ENCODE measurements around the gene EVA1A. TPM values are rescaled to one million over a fixed set of nuclear protein-coding genes. Genes with fewer than 3 reads are reported as not detected.
"Not testable (repeated sequence)": the region's sequence is repeated elsewhere in the genome, so short reads cannot be mapped to it uniquely, and the experiment has no call there.

The EVA1A gene
- total RNA-seq, 1 experiment from 2014 or later, result 0.68 TPM

GRCh38 chr2:75488157-75488556, 72.6 kb downstream of the EVA1A start:
- no peak overlapping the region for H4K8ac ChIP-seq (replicated peaks; ENCODE audit: insufficient read length, low read depth, low read length)
- WGBS (ENCODE audit: extremely low coverage, insufficient read length, low lambda C conversion rate), result no CpG with 5 or more reads among the region's 1 CpG

GRCh38 chr2:75486735-75487134, 74.0 kb downstream of the EVA1A start:
- not testable (repeated sequence) for H3K36me3 Mint-ChIP-seq (ENCODE audit: insufficient read depth in 1 of 3, low read depth in 3 of 3); H3K27ac ChIP-seq (ENCODE audit: insufficient read length, low read depth, low read length); H3K9me3 Mint-ChIP-seq; H3K27ac Mint-ChIP-seq; H3K79me2 ChIP-seq (ENCODE audit: insufficient read depth, low read length); H4K91ac ChIP-seq (ENCODE audit: insufficient read length, low read depth, low read length); H3K4ac ChIP-seq (ENCODE audit: low read depth, low read length); H3K4me1 ChIP-seq (ENCODE audit: insufficient read depth, low read length); H3K4me1 Mint-ChIP-seq; H2BK5ac ChIP-seq (ENCODE audit: insufficient read length, low read length); H3K23me2 ChIP-seq (ENCODE audit: insufficient read length, low read depth, low read length, poor library complexity, severe bottlenecking); H3K4me2 ChIP-seq (ENCODE audit: insufficient read depth, insufficient read length, low read length); H2BK120ac ChIP-seq (ENCODE audit: low read depth, low read length, poor library complexity, severe bottlenecking); H2AK5ac ChIP-seq (ENCODE audit: insufficient read length, low read length); H3K4me3 Mint-ChIP-seq; H2AFZ ChIP-seq (ENCODE audit: low read length); H4K20me1 ChIP-seq (ENCODE audit: control insufficient read depth, insufficient read depth, insufficient read length); H4K8ac ChIP-seq (replicated peaks; ENCODE audit: insufficient read length, low read depth, low read length); H3K56ac ChIP-seq (ENCODE audit: insufficient read length, low read depth, low read length); H4K5ac ChIP-seq (ENCODE audit: insufficient read length, low read depth, low read length); DNase-seq; H3K14ac ChIP-seq (ENCODE audit: insufficient read depth, low read length); H3K18ac ChIP-seq (ENCODE audit: insufficient read length, low read depth, low read length); H3K9ac ChIP-seq (ENCODE audit: extremely low read depth, insufficient read length, low read length); H2BK20ac ChIP-seq (ENCODE audit: low read depth, low read length, poor library complexity, severe bottlenecking); H2BK15ac ChIP-seq (ENCODE audit: low read depth, low read length); H3K23ac ChIP-seq (ENCODE audit: insufficient read length, low read depth, low read length); H3K27me3 ChIP-seq (ENCODE audit: insufficient read depth, low read length); H3K79me1 ChIP-seq (ENCODE audit: insufficient read depth, low read depth, low read length, poor library complexity, severe bottlenecking); H3K27me3 Mint-ChIP-seq (ENCODE audit: low read depth); H3K9me3 ChIP-seq (ENCODE audit: control insufficient read depth, low read depth, low read length); H3T11ph ChIP-seq (ENCODE audit: low read length); H2BK12ac ChIP-seq (ENCODE audit: insufficient read length, low read depth, low read length)
- no CpG with 5 or more reads among the region's 2 CpGs for WGBS (ENCODE audit: extremely low coverage, insufficient read length, low lambda C conversion rate)

More at GRCh38 chr2:75488157-75488556, 72.6 kb downstream of the EVA1A start:
- H3K9me3 ChIP-seq (ENCODE audit: control insufficient read depth, low read depth, low read length), result no peaks in the 10 kb centered on the region
- H3K27ac Mint-ChIP-seq, result no peak overlapping the region; a peak in 1 of 7 replicates
- no peaks in the 10 kb centered on the region for H3K23me2 ChIP-seq (ENCODE audit: insufficient read length, low read depth, low read length, poor library complexity, severe bottlenecking)
- H2AFZ ChIP-seq (ENCODE audit: low read length), result no peak overlapping the region
- no peaks in the 10 kb centered on the region for H3K4me1 Mint-ChIP-seq
- no peak overlapping the region for H2BK20ac ChIP-seq (ENCODE audit: low read depth, low read length, poor library complexity, severe bottlenecking)
- no peak for DNase-seq
- no peaks in the 10 kb centered on the region for H3K79me1 ChIP-seq (ENCODE audit: insufficient read depth, low read depth, low read length, poor library complexity, severe bottlenecking)
- H2BK5ac ChIP-seq (ENCODE audit: insufficient read length, low read length), result no peak overlapping the region
- H4K20me1 ChIP-seq (ENCODE audit: control insufficient read depth, insufficient read depth, insufficient read length), result no peaks in the 10 kb centered on the region
- no peaks in the 10 kb centered on the region for H3K79me2 ChIP-seq (ENCODE audit: insufficient read depth, low read length)
- H3K56ac ChIP-seq (ENCODE audit: insufficient read length, low read depth, low read length), result no peak overlapping the region
- no peak overlapping the region for H4K5ac ChIP-seq (ENCODE audit: insufficient read length, low read depth, low read length)
- H3K9ac ChIP-seq (ENCODE audit: extremely low read depth, insufficient read length, low read length), result no peak overlapping the region
- H2AK5ac ChIP-seq (ENCODE audit: insufficient read length, low read length), result no peak overlapping the region
- no peak overlapping the region for H2BK120ac ChIP-seq (ENCODE audit: low read depth, low read length, poor library complexity, severe bottlenecking)
- H4K91ac ChIP-seq (ENCODE audit: insufficient read length, low read depth, low read length), result no peak overlapping the region
- no peak overlapping the region for H3K27ac ChIP-seq (ENCODE audit: insufficient read length, low read depth, low read length)
- no peak overlapping the region for H3K4ac ChIP-seq (ENCODE audit: low read depth, low read length)
- H3K14ac ChIP-seq (ENCODE audit: insufficient read depth, low read length), result no peak overlapping the region
- H3K18ac ChIP-seq (ENCODE audit: insufficient read length, low read depth, low read length), result no peak overlapping the region
- H3K27me3 Mint-ChIP-seq (ENCODE audit: low read depth), result peaks cover 2% of the 10 kb centered on the region
- no peak overlapping the region for H2BK15ac ChIP-seq (ENCODE audit: low read depth, low read length)
- no peaks in the 10 kb centered on the region for H3K27me3 ChIP-seq (ENCODE audit: insufficient read depth, low read length)
- H3K4me2 ChIP-seq (ENCODE audit: insufficient read depth, insufficient read length, low read length), result no peak overlapping the region
- H2BK12ac ChIP-seq (ENCODE audit: insufficient read length, low read depth, low read length), result no peak overlapping the region
- no peak overlapping the region for H3T11ph ChIP-seq (ENCODE audit: low read length)
- H3K9me3 Mint-ChIP-seq, result peaks cover 5 to 8% of the 10 kb centered on the region in 2 experiments; a peak in 3 of 5 replicates
- no peaks in the 10 kb centered on the region for H3K4me1 ChIP-seq (ENCODE audit: insufficient read depth, low read length)
- peaks cover 0 to 5% (median 0%) of the 10 kb centered on the region in 3 experiments; a peak in 3 of 7 replicates for H3K36me3 Mint-ChIP-seq (ENCODE audit: insufficient read depth in 1 of 3, low read depth in 3 of 3)
- no peak overlapping the region for H3K23ac ChIP-seq (ENCODE audit: insufficient read length, low read depth, low read length)
- H3K4me3 Mint-ChIP-seq, result no peak overlapping the region
- TF ChIP-seq CTCF (conservative IDR thresholded peaks at IDR 0.05), result no peak

Measured in H9 (cell line).